MG63 (cell line): ENCODE results near the gene NIT2. TPM values are rescaled to one million over a fixed set of nuclear protein-coding genes. Genes with fewer than 3 reads are reported as not detected.
"Not testable (repeated sequence)": the region's sequence is repeated elsewhere in the genome, so short reads cannot be mapped to it uniquely, and the experiment has no call there.

Experiments
- DNase-seq: peaks from one replicate; pipeline ENCODE4 v3.0.0-alpha.2; 2020
- H3K27me3 ChIP-seq: fragments of 250-450 bp; sonication (Bioruptor Pico); 2 replicates; pipeline ENCODE4 v1.5.1; 2020; ENCODE audit warnings: mild to moderate bottlenecking, moderate library complexity
- H3K36me3 ChIP-seq: fragments of 250-450 bp; sonication (Bioruptor Pico); 2 replicates; pipeline ENCODE4 v1.5.1; 2020; ENCODE audit warnings: mild to moderate bottlenecking, moderate library complexity
- H3K4me3 ChIP-seq: fragments of 250-450 bp; sonication (Bioruptor Pico); 2 replicates; pipeline ENCODE4 v1.5.1; 2020; ENCODE audit warnings: mild to moderate bottlenecking, moderate library complexity
- H3K9me3 ChIP-seq: fragments of 250-450 bp; sonication (Bioruptor Pico); 2 replicates; pipeline ENCODE4 v1.5.1; 2020; ENCODE audit warnings: mild to moderate bottlenecking, moderate library complexity
- total RNA-seq: library from RNA; depleted of rRNA; stranded (reverse); fragments of >200 nt; shearing (Covaris generic); gene quantifications from 2 replicates; pipeline ENCODE4 v1.2.3, GENCODE V29; 2014; ENCODE audit warnings: low replicate concordance; rRNA removed

NIT2 gene, protein sequence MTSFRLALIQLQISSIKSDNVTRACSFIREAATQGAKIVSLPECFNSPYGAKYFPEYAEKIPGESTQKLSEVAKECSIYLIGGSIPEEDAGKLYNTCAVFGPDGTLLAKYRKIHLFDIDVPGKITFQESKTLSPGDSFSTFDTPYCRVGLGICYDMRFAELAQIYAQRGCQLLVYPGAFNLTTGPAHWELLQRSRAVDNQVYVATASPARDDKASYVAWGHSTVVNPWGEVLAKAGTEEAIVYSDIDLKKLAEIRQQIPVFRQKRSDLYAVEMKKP
- 108 and 123 TPM in 2 replicates for total RNA-seq

DNA sequence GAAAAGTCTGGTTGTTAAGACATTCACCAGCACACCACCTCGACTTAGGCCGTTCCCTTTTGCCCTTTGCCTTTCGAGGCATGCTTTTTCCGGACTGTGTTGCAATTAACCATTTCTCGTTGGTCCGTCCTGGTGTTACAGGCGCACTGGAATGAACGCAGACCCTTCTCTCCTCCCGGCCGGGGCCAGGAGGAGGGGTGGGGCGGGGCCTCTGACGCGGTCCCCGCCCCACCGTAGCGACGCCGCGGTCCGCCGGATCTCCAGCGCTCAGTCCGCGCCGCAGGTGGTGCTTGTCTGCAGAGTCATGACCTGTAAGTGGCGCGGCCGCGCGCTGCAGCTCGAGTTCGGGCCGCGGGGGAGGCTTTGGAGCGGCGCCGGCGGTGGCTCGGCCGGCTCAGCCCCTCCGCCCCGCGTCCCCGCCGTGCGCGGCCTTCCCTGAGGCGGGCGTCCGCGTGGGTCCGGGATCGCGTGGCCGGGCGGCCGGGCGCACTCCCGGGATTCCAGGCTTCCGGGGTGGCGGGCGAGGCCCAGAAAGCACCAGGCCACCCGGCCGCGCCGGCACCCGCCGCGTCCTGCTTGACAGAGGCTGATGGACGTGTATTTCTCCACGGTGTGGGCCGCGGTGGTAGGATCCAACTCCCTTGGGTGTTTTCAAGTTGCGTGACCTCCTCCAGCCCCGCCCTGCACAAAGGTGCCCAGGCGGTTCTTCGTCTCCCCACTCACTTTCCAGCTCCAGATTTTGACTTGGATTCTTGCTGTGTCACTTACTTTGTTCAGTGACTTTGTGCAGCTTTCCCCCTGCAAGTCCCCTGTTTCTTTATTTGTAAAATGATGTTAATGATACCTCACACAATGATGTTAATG lies at the start of gene NIT2:
TSS of gene NIT2 (plus strand) at position 270 of the 864 bp plus-strand sequence. CDS start at position 305, 35 bp downstream.
- Histone ChIP-seq H3K4me3 (peak within 1 kb of the TSS; percentile 76), H3K27me3 (no peaks in the 10 kb centered on the region)

DNA sequence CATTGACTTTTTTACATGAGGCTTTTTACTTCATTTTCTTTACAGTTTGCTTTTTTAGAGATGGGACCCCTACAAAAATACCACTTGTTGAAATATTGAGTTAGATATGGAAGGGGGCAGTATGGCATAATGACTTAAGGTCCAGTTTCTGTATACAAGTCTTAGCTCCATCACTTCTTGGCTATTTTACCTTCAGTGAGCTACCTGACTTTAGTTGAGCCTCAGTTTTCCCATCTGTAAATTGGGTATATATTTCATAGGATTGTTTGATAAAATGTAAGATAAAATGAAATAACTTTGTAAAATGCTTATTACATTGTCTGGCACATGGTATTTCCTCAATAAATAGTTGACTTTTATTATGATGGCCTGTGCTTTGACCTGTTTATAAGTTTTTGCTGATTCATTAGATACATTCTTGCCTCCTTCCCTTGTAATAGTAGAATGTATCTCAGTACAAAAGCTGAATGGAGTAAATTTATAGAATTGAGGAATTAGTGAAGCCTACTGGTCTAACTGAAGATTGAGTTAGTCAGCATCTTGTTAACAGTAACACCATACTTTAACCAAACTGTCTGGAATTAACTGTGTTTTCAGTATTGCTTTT lies 46.2 kb upstream of the NIT2 start:
- DNase-seq: no peak
- H3K9me3 ChIP-seq: no peaks in the 10 kb centered on the region
- H3K27me3 ChIP-seq: no peaks in the 10 kb centered on the region
- peaks cover 80% of the 10 kb centered on the region for H3K36me3 ChIP-seq
- H3K4me3 ChIP-seq: no peak overlapping the region

More for the DNA sequence above, at the start of gene NIT2:
- Histone ChIP-seq H3K36me3 (peaks cover 22% of the 10 kb centered on the region), H3K9me3 (no peaks in the 10 kb centered on the region)
- peak; percentile 92 for DNase-seq

DNA sequence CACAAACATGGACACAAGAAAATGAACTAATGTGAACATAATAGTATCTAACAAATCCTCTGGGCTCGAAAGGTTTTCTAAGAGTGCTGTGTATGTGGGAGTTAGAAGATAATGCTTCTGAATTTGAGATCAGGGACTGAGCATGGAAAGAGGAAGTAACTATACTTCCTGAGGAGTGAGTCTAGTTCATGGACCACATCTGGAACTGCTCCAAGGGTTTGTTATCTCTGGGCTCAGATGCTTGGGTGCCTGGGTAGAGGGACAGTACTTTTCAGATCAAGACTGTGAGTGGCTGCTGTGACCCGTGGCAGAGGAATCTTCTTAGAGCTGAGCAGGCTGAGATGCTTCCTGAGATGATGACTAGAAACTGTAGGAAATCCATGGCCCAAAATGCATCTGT lies 45.2 kb upstream of the NIT2 start:
- Histone ChIP-seq H3K4me3 (no peak overlapping the region), H3K9me3 (no peaks in the 10 kb centered on the region), H3K36me3 (peaks cover 76% of the 10 kb centered on the region), H3K27me3 (no peaks in the 10 kb centered on the region)
- DNase-seq: no peak

DNA sequence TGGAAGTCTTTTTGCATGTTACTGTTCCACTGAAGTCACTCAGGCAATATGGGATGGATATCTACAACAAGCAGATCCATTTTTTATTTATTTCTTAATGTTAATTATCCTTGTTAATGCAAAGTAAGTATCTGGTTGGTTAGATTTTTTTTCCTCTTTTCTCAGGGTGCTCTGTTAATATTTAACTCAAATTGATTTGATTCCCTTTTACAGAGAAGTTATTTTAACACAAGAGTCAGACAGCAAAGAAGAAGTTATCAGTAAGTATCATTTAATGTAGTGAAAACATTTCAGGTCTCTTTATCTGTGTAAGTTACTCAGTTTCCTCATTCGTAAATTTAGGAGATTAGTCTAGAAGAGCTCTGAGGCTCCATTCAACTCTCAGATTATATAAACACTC lies 39.5 kb upstream of the NIT2 start:
- no peaks in the 10 kb centered on the region for H3K27me3 ChIP-seq
- peaks cover 80% of the 10 kb centered on the region for H3K36me3 ChIP-seq
- H3K9me3 ChIP-seq: no peaks in the 10 kb centered on the region
- no peak overlapping the region for H3K4me3 ChIP-seq
- DNase-seq: no peak

DNA sequence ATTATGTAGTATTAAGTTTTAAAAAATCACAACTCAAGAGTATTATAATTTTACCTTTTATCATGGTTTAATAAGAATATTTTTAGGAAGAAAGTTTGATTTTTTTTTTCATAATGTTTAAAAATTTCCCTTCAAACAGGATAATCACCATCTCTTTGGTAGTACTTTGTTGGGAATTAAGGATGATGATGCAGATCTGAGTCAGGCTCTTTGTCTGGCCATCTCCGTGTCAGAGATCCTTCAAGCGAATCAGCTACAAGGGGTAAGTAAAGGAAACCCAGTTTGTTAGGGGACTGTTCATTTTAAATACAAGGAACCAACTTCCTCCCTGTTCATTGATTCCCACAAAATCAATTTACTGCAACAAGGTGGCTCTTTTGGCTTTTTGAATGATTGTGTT lies 36.8 kb upstream of the NIT2 start:
- peak; percentile 11 for DNase-seq
- Histone ChIP-seq H3K27me3 (no peaks in the 10 kb centered on the region), H3K4me3 (no peak overlapping the region), H3K36me3 (peaks cover 79% of the 10 kb centered on the region), H3K9me3 (no peaks in the 10 kb centered on the region)

DNA sequence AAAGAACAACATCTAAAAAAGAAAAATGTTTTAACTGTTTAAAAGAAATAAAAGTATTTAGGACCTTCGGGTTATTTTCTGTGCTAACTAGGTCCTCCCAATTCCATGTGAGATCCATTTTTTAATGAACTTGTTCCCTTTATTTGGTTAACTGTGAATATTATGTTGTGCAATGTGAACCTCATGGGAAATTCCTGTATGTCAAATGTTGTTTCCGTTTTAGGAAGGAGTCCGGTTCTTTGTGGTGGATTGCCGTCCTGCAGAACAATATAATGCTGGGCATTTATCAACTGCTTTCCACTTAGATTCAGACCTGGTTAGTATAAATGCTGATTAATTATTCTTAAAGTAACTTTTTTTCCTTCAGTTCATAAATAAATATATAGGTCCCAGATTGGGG lies 35.5 kb upstream of the NIT2 start:
- Histone ChIP-seq H3K9me3 (no peaks in the 10 kb centered on the region), H3K27me3 (no peaks in the 10 kb centered on the region), H3K36me3 (peaks cover 78% of the 10 kb centered on the region), H3K4me3 (no peak overlapping the region)
- no peak for DNase-seq

DNA sequence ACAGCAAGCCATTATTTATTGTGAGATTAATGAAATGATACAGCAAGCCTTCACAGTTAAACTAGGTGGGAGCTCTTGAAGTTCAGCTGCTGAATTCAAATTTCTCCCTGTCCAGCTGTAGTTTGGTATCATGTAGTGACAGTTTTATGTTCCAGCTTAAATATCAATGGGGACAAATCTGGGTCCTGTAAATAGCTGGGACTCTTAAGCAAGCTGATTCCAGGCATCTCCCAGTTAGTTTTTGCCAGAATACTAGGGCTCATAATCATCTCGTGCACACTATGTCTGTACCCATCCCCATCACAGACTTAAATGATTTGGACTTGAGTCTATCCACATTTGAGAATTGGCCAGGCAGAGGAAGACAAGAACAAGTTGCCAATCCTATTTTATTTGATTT lies 27.9 kb upstream of the NIT2 start:
- DNase-seq: no peak
- no peaks in the 10 kb centered on the region for H3K27me3 ChIP-seq
- H3K4me3 ChIP-seq: no peak overlapping the region
- no peaks in the 10 kb centered on the region for H3K9me3 ChIP-seq
- peaks cover 59% of the 10 kb centered on the region for H3K36me3 ChIP-seq

DNA sequence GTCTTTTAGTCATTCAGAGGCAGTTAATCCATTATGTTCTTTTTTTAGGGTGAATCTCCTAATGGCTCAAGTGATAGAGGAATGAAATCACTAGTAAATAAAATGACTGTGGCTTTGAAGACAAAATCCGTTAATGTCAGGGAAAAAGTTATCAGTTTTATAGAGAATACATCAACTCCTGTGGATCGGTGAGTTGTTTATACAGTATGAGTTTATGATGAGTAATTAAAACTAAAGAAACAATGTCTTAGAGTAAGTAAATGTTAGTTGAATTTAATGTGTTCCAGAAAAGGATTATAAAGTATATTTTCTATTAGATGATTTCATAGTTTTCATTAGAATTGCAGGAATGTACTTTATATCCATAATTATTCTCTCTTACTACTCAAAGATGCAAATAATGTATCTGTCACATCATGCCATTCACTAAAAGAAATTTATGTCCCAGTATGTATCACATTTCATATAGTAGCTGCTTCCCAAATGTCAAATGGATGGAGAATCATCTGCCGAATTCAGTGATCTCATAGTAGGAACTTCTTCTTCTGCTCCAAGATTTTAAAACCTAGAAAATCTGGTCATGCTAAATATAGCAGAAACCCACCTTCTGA lies 24.1 kb upstream of the NIT2 start:
- no peaks in the 10 kb centered on the region for H3K27me3 ChIP-seq

DNA sequence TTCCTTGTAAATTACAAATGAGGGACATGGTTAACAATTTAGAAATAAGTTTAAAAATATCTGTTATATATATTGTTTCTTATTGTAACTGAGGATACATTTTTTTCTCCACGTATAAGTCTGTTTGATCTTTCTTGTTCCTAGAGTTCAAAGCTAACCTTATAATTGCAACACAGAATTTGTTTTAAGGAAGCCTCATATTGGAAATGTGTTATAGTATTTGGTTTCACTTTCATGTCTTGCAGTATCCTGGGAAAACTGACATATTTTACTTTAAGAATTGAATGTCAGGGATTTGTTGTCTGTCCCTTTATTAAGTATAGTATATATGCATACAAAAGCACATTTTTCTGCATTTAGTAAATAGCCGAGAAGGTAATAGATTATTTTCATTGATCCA lies 23.5 kb upstream of the NIT2 start:
- H3K27me3 ChIP-seq: no peaks in the 10 kb centered on the region
- DNase-seq: no peak
- H3K9me3 ChIP-seq: no peaks in the 10 kb centered on the region
- no peak overlapping the region for H3K4me3 ChIP-seq
- H3K36me3 ChIP-seq: peaks cover 48% of the 10 kb centered on the region

More for the DNA sequence above, 24.1 kb upstream of the NIT2 start:
- no peak for DNase-seq
- H3K36me3 ChIP-seq: peaks cover 48% of the 10 kb centered on the region
- no peaks in the 10 kb centered on the region for H3K9me3 ChIP-seq
- no peak overlapping the region for H3K4me3 ChIP-seq

DNA sequence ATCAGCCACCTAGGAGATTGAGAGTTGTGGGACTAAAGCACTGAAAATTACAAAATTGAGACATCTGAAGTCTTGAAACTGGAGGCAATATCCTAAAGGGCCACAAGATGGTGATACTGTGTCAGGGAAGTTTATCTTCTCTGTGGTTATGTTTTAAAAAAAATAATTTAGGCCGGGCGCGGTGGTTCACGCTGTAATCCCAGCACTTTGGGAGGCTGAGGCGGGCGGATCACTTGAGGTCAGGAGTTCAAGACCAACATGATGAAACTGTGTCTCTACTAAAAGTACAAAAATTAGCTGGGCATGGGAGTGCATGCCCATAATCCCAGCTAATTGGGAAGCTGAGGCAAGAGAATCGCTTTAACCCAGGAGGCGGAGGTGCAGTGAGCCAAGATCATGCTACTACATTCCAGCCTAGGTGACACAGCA lies 17.9 kb upstream of the NIT2 start:
- H3K27me3 ChIP-seq: no peaks in the 10 kb centered on the region
- peaks cover 64% of the 10 kb centered on the region for H3K36me3 ChIP-seq
- H3K9me3 ChIP-seq: no peaks in the 10 kb centered on the region
- no peak overlapping the region for H3K4me3 ChIP-seq
- DNase-seq: peak; percentile 34

DNA sequence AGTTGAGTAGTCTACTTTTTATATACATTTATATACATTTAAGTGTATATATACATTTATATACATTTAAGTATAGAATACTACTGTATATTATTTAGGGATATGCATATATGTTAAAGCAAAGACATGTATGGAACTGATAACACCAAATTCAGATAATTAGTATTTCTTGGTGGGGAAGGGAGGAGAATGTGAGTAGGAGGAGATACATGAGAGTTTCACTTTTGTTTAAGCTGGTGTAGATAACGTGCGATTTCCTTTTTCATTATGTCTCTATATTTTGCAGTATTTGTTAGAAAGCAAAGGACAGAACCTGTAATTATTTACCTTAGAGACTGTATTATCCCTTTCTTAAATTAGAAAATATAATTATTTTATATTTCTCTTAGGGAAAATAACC lies 16.6 kb upstream of the NIT2 start:
- Histone ChIP-seq H3K27me3 (no peaks in the 10 kb centered on the region), H3K36me3 (peaks cover 64% of the 10 kb centered on the region), H3K9me3 (no peaks in the 10 kb centered on the region), H3K4me3 (no peak overlapping the region)
- DNase-seq: no peak

DNA sequence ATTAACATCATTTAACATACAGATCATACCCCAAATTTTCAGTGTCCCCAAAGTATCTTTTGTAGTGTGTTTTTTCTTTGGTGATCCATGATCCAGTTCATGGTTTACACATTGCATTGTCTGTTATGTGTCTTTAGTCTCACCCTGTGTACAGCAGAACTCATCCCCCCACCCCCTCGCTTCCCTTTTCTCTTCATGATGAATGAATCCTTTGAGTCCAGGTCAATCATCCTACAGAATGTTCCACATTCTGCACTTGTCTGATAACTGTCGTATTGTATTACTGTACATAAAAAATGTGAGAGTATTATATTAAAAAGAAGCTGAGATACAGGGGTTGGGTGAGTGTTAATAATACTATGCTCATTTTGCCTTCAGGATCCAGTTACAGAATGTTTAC lies 14.6 kb upstream of the NIT2 start:
- Histone ChIP-seq H3K27me3 (no peaks in the 10 kb centered on the region), H3K4me3 (no peak overlapping the region), H3K36me3 (peaks cover 74% of the 10 kb centered on the region), H3K9me3 (no peaks in the 10 kb centered on the region)
- no peak for DNase-seq

DNA sequence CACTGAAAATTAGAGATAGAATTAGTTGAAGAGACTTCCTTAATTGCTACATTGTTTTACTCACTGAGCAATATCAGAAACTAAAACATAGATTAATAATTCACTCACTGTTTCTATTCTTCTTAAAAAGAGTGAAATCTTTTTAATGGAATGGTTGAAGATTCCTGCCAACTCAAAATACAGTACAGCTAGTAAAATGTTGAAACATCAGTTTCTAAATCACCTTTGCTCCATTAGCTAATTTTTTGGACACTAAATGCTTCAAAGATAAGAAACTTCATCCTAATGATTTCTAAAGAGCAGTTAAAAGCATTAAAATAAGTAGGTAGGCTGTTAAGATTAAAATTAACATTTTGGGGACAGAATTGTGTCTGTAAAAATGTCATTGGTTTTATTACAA lies 10.5 kb upstream of the NIT2 start:
- no peaks in the 10 kb centered on the region for H3K9me3 ChIP-seq
- no peak overlapping the region for H3K4me3 ChIP-seq
- H3K36me3 ChIP-seq: peaks cover 74% of the 10 kb centered on the region
- no peak for DNase-seq
- no peaks in the 10 kb centered on the region for H3K27me3 ChIP-seq

DNA sequence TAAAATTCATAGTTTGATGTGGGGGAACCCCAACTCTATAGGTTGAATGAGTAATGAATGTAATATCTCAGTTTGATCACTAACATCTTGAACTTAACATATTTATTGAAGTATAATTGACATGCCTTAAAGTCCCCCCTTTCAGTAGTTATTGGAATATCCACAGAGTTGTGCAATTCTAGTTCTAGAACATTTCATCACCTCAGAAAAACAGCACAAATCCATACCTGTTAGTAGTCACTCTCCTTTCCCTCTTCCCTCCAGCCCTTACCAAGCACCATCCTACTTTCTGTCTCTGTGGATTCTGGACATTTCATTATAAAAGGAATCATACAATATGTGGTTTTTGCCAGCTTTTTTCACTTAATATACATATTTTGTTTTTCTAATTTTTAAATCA lies 8.7 kb upstream of the NIT2 start:
- Histone ChIP-seq H3K36me3 (peaks cover 59% of the 10 kb centered on the region), H3K4me3 (no peak overlapping the region), H3K27me3 (no peaks in the 10 kb centered on the region), H3K9me3 (no peaks in the 10 kb centered on the region)
- no peak for DNase-seq

DNA sequence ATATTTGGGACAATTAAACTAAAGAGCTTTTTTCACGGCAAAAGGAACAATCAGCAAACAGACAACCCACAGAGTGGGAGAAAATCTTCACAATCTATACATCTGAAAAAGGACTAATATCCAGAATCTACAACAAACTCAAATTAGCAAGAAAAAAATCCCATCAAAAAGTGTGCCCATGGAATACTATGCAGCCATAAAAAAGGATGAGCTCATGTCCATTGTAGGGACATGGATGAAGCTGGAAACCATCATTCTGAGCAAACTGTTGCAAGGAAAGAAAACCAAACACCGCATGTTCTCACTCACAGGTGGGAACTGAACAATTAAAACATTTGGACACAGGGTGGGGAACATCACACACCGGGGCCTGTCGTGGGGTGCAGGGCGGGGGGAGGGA lies 7.2 kb upstream of the NIT2 start:
- H3K36me3 ChIP-seq: peaks cover 49% of the 10 kb centered on the region
- DNase-seq, H3K4me3 ChIP-seq, H3K9me3 ChIP-seq, H3K27me3 ChIP-seq: not testable (repeated sequence)

DNA sequence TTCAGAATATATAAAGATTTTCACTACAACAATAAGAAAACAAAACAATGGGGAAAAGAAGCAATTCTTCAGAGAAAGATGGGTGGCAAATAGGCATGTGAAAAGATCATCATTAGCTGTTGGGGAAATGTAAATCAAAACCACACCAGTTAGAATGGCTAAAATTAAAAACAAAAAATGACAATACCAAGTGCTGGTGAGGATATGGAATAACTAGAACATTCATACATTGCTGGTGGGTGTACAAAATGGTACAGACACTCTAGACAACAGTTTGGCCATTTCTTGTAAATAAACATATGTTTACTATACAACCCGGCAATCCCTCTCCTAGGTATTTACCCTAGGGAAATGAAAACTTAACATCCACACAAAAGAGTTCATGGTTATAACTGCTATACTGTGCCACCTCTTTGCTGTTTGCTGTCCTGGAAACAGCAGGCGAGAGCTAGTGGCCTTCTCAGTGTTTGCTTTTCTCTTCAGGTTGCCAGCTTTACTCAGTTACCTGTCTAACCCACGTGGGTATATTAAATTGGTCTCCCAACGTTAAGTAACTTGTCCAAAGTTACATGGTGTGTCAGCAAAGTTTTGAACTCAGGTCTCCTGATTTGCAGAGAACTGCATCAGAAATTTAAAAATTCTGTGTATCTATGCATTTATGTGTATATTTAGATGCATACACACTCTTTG lies 4.6 kb upstream of the NIT2 start:
- H3K9me3 ChIP-seq: no peaks in the 10 kb centered on the region
- no peak for DNase-seq
- H3K36me3 ChIP-seq: peaks cover 28% of the 10 kb centered on the region
- H3K4me3 ChIP-seq: no peak overlapping the region
- H3K27me3 ChIP-seq: no peaks in the 10 kb centered on the region
